IMR-90 (cell line): ENCODE data around the gene ZNF532. TPM values are rescaled to one million over a fixed set of nuclear protein-coding genes. Genes with fewer than 3 reads are reported as not detected.

Experiments
- ATAC-seq: fragments of 200-7000 bp; cut with Tn5 transposase; 2 replicates; pipeline ENCODE4 v1.9.1; 2020; ENCODE audit warnings: low read depth, mild to moderate bottlenecking, moderate library complexity
- BruUV-seq: library from RNA; stranded (reverse); fragments of 400-500 nt; replicated peaks from 2 replicates; lab custom pipeline; 2021; lab: Mats Ljungman, UMichigan
- CTCF ChIA-PET: fragments of 300-600 bp; formaldehyde crosslinking; extraction: SDS; loops from one replicate; lab custom pipeline; 2021; ENCODE audit warnings: antibody characterized with exemption; lab: Yijun Ruan, JAX
- POLR2A ChIA-PET: fragments of 300-600 bp; sonication (Branson Sonifier 250); formaldehyde crosslinking; loops from one replicate; lab custom pipeline; 2022; ENCODE audit warnings: antibody characterized with exemption; ENCODE audit not compliant: unreplicated experiment; lab: Charles Lee
- DNase-seq: peaks from one replicate; pipeline ENCODE4 v3.0.0; 2013
- H2AFZ ChIP-seq: replicated peaks from 2 replicates; pipeline ENCODE3; 2013; ENCODE audit warnings: low read length, mild to moderate bottlenecking; ENCODE audit not compliant: poor library complexity
- H2AK5ac ChIP-seq: 2 replicates; pipeline ENCODE4 v1.6.1; 2013; ENCODE audit warnings: low read depth, low read length, inconsistent platforms
- H2AK9ac ChIP-seq: replicated peaks from 2 replicates; pipeline ENCODE3; 2013; ENCODE audit warnings: mild to moderate bottlenecking, low read depth, low read length, moderate library complexity; ENCODE audit not compliant: poor library complexity
- H2BK120ac ChIP-seq: 2 replicates; pipeline ENCODE4 v1.6.1; 2013; ENCODE audit warnings: low read depth, low read length, inconsistent platforms
- H2BK15ac ChIP-seq: 3 replicates; pipeline ENCODE4 v1.6.1; 2013; ENCODE audit warnings: low read depth, low read length, inconsistent platforms
- H2BK20ac ChIP-seq: 2 replicates; pipeline ENCODE4 v1.6.1; 2013; ENCODE audit warnings: low read depth, mild to moderate bottlenecking, inconsistent platforms, low read length, moderate library complexity
- H2BK5ac ChIP-seq: 2 replicates; pipeline ENCODE4 v1.6.1; 2013; ENCODE audit warnings: mild to moderate bottlenecking, low read depth, low read length, inconsistent platforms; ENCODE audit not compliant: poor library complexity, severe bottlenecking
- H3K14ac ChIP-seq: replicated peaks from 2 replicates; pipeline ENCODE4 v1.6.1; 2013; ENCODE audit warnings: low read depth, low read length, inconsistent platforms
- H3K18ac ChIP-seq: 2 replicates; pipeline ENCODE4 v1.6.1; 2013; ENCODE audit warnings: low read depth, low read length, control low read depth
- H3K23ac ChIP-seq: 2 replicates; pipeline ENCODE4 v1.6.1; 2013; ENCODE audit warnings: low read depth, low read length, inconsistent platforms
- H3K27ac ChIP-seq: 2 replicates; pipeline ENCODE4 v1.5.1; 2013; ENCODE audit warnings: mild to moderate bottlenecking, control low read depth, low read length; ENCODE audit not compliant: insufficient read depth
- H3K27me3 ChIP-seq: 2 replicates; pipeline ENCODE4 v1.6.1; 2013; ENCODE audit warnings: low read length; ENCODE audit not compliant: control insufficient read depth, insufficient read depth
- H3K36me3 ChIP-seq: 2 replicates; pipeline ENCODE4 v1.6.1; 2013; ENCODE audit warnings: low read length, mixed read lengths; ENCODE audit not compliant: control insufficient read depth, insufficient read depth
- H3K4ac ChIP-seq: 2 replicates; pipeline ENCODE4 v1.6.1; 2013; ENCODE audit warnings: low read depth, low read length, inconsistent platforms
- H3K4me1 ChIP-seq: 2 replicates; pipeline ENCODE4 v1.6.1; 2013; ENCODE audit warnings: low read length, mixed read lengths; ENCODE audit not compliant: control insufficient read depth, insufficient read depth
- H3K4me2 ChIP-seq: 2 replicates; pipeline ENCODE4 v1.6.1; 2013; ENCODE audit warnings: low read depth, mild to moderate bottlenecking, control low read depth, low read length, moderate library complexity
- H3K4me3 ChIP-seq: 2 replicates; pipeline ENCODE4 v1.5.1; 2013; ENCODE audit warnings: low read depth, mild to moderate bottlenecking, control low read depth, low read length, moderate library complexity; ENCODE audit not compliant: insufficient read depth
- H3K56ac ChIP-seq: 2 replicates; pipeline ENCODE4 v1.6.1; 2013; ENCODE audit warnings: low read length, inconsistent platforms; ENCODE audit not compliant: insufficient read depth; ENCODE audit errors: extremely low read depth
- H3K79me1 ChIP-seq, 2 experiments: 2 replicates each; pipeline ENCODE4 v1.6.1; 2013; ENCODE audit warnings: low read length in 2 of 2, inconsistent platforms in 1 of 2, low read depth in 1 of 2
- H3K9ac ChIP-seq: 2 replicates; pipeline ENCODE4 v1.6.1; 2013; ENCODE audit warnings: low read depth, low read length, control low read depth
- H3K9me1 ChIP-seq: 2 replicates; pipeline ENCODE4 v1.6.1; 2013; ENCODE audit warnings: low read length, inconsistent platforms; ENCODE audit not compliant: insufficient read depth
- H3K9me3 ChIP-seq: 2 replicates; pipeline ENCODE4 v1.6.1; 2013; ENCODE audit warnings: low read length; ENCODE audit not compliant: control insufficient read depth, insufficient read depth
- H4K20me1 ChIP-seq: 2 replicates; pipeline ENCODE4 v1.6.1; 2013; ENCODE audit warnings: low read length, inconsistent platforms; ENCODE audit not compliant: insufficient read depth
- H4K5ac ChIP-seq: 2 replicates; pipeline ENCODE4 v1.6.1; 2013; ENCODE audit warnings: mild to moderate bottlenecking, low read depth, low read length, control low read depth
- H4K8ac ChIP-seq, 2 experiments: 2 replicates each; pipeline ENCODE4 v1.6.1; 2013; ENCODE audit warnings: low read depth in 2 of 2, low read length in 2 of 2, control low read depth in 1 of 2, inconsistent platforms in 1 of 2
- H4K91ac ChIP-seq: 2 replicates; pipeline ENCODE4 v1.6.1; 2013; ENCODE audit warnings: low read depth, low read length, inconsistent platforms; ENCODE audit not compliant: insufficient read depth
- CEBPB ChIP-seq: IDR thresholded peaks from 2 replicates; pipeline ENCODE4 v1.6.1; 2012; ENCODE audit warnings: low read depth, low read length, improper control_type of control experiment
- CHD1 ChIP-seq: IDR thresholded peaks from 2 replicates; pipeline ENCODE4 v1.6.1; 2012; ENCODE audit warnings: low read depth, low read length, improper control_type of control experiment
- CTCF ChIP-seq: conservative IDR thresholded peaks from 2 replicates; pipeline ENCODE4 v1.5.1; 2012; ENCODE audit warnings: mild to moderate bottlenecking, low read depth, low read length, improper control_type of control experiment
- ELK1 ChIP-seq: fragments of 150-350 bp; IDR thresholded peaks from 2 replicates; pipeline ENCODE4 v1.6.1; 2016; ENCODE audit warnings: low read depth, mild to moderate bottlenecking, low read length, moderate library complexity, borderline replicate concordance
- FOS ChIP-seq: fragments of 150-350 bp; IDR thresholded peaks from 2 replicates; pipeline ENCODE4 v1.6.1; 2016; ENCODE audit warnings: low read depth, low read length
- MAZ ChIP-seq: IDR thresholded peaks from 2 replicates; pipeline ENCODE4 v1.6.1; 2012; ENCODE audit warnings: low read depth, mild to moderate bottlenecking, low read length, improper control_type of control experiment, moderate library complexity, borderline replicate concordance
- MXI1 ChIP-seq: IDR thresholded peaks from 2 replicates; pipeline ENCODE4 v1.6.1; 2012; ENCODE audit warnings: low read depth, mild to moderate bottlenecking, low read length, moderate library complexity, borderline replicate concordance
- RAD21 ChIP-seq: IDR thresholded peaks from 2 replicates; pipeline ENCODE4 v1.6.1; 2012; ENCODE audit warnings: low read length, improper control_type of control experiment
- RCOR1 ChIP-seq: IDR thresholded peaks from 2 replicates; pipeline ENCODE4 v1.6.1; 2012; ENCODE audit warnings: mild to moderate bottlenecking, low read length, improper control_type of control experiment; ENCODE audit not compliant: insufficient replicate concordance
- RFX5 ChIP-seq: IDR thresholded peaks from 2 replicates; pipeline ENCODE4 v1.8.0; 2012; ENCODE audit warnings: low read depth, mild to moderate bottlenecking, low read length, moderate library complexity
- USF2 ChIP-seq: fragments of 150-350 bp; IDR thresholded peaks from 2 replicates; pipeline ENCODE4 v1.6.1; 2017; ENCODE audit warnings: mild to moderate bottlenecking, antibody characterized with exemption, low read length, low read depth
- WGBS, 2 experiments: methylation state at CpG; one replicate each; pipeline versions ENCODE4 v1.1.5 to v1.1.7; 2013; ENCODE audit warnings: missing lambda C conversion rate in 2 of 2; ENCODE audit not compliant: insufficient read length in 1 of 2; ENCODE audit errors: extremely low coverage in 2 of 2; 5-methylcytosine and 5-hydroxymethylcytosine counted together
- dilution Hi-C: fragments of 300-500 bp; cut with HindIII; formaldehyde crosslinking; loops from one replicate; pipeline ENCODE4 v1.14.3; 2018; ENCODE audit warnings: low sequenced_read_pairs; ENCODE audit not compliant: unreplicated experiment
- in situ Hi-C: fragments of 300-500 bp; cut with MboI; formaldehyde crosslinking; loops from 3 replicates; pipeline ENCODE4 v1.14.3; 2019; ENCODE audit warnings: low sequenced_read_pairs, inconsistent platforms, mixed read lengths
- intact Hi-C: fragments of 100-400 bp; cut with micrococcal nuclease; formaldehyde crosslinking; loops from 2 replicates; pipeline ENCODE4 v1.10.0; 2022
- polyA plus RNA-seq, 3 experiments: library from polyadenylated mRNA; depleted of rRNA; stranded (reverse); fragments of >200 nt; gene quantifications; 2 replicates each; pipeline ENCODE4 v1.2.3, GENCODE V29; 2012; ENCODE audit warnings: low replicate concordance in 1 of 3
- total RNA-seq: library from RNA; depleted of rRNA; stranded (reverse); fragments of >200 nt; gene quantifications from 2 replicates; pipeline ENCODE4 v1.2.3, GENCODE V29; 2012

Gene ZNF532
- total and polyA plus RNA-seq, 2 of the 4 experiments (the other 2 are of a cell fraction), result 29.9 to 45.8 TPM

- Histone ChIP-seq H3K9me1 (no peaks in the 10 kb centered on the region), H3K36me3 (no peaks in the 10 kb centered on the region), H2AFZ (no peak overlapping the region), H3K23ac (no peak overlapping the region), H2AK9ac (no peak overlapping the region), H3K27ac (no peak overlapping the region), H3K4ac (no peak overlapping the region), H2BK15ac (no peak overlapping the region), H4K5ac (no peak overlapping the region), H3K79me1 (no peaks in the 10 kb centered on the region), H3K4me2 (no peak overlapping the region), H2BK5ac (no peak overlapping the region), H2AK5ac (no peak overlapping the region), H4K8ac (no peak overlapping the region), H2BK120ac (no peak overlapping the region), H3K56ac (no peak overlapping the region), H2BK20ac (no peak overlapping the region), H3K9me3 (no peaks in the 10 kb centered on the region), H3K18ac (no peak overlapping the region), H4K91ac (no peak overlapping the region), H3K4me3 (no peak overlapping the region), H4K20me1 (no peaks in the 10 kb centered on the region), H3K4me1 (no peaks in the 10 kb centered on the region), H3K9ac (no peak overlapping the region), H3K27me3 (peaks cover 4% of the 10 kb centered on the region; the same call in 1 of the 2 replicates), H3K14ac (no peak overlapping the region)
- dilution Hi-C loops (no loop called here), in situ Hi-C loops (no loop called here), intact Hi-C loops (no loop called here)
- POLR2A ChIA-PET, result no interaction called here
- no peak for ATAC-seq
- DNase-seq, result no peak
- CTCF ChIA-PET, result no interaction called here
- TF ChIP-seq FOS (no peak), MAZ (no peak), RAD21 (no peak), USF2 (no peak), ELK1 (no peak), MXI1 (no peak), RFX5 (no peak), RCOR1 (no peak), CHD1 (no peak), CEBPB (no peak), CTCF (no peak)
- WGBS, 2 experiments, result 100% methylated on average over 1 of the region's 3 CpGs; no CpG with 5 or more reads in 1 of the 2 experiments
- no TSS peak for BruUV-seq
Observed at GRCh38 chr18:58820251-58820650, 44.4 kb upstream of the ZNF532 start.
